NCI-H1694 treated with DMSO at 0.1 percent for 48 hours (cell line): ENCODE results near the gene MEIS3.

ENCODE experiments used
- DNase-seq: peaks from one replicate; lab custom pipeline; 2025; lab: John Stamatoyannopoulos, UW

The MEIS3 gene

GRCh38 chr19:47419030-47419783 is at the start of gene MEIS3:
MEIS3 (minus strand) TSS chr19:47419527; CDS start chr19:47419081, 446 bp downstream.
- no peak for DNase-seq

- DNase-seq = no peak
Observed at GRCh38 chr19:47467914-47468313, 48.6 kb upstream of the MEIS3 start.

GRCh38 chr19:47465957-47466356 is 46.6 kb upstream of the MEIS3 start:
- no peak for DNase-seq

- no peak for DNase-seq
Observed at GRCh38 chr19:47464675-47465419, 45.5 kb upstream of the MEIS3 start.

- no peak for DNase-seq
Observed at GRCh38 chr19:47461876-47462275, 42.5 kb upstream of the MEIS3 start.

GRCh38 chr19:47459477-47459876 is 40.1 kb upstream of the MEIS3 start:
- DNase-seq = no peak

- DNase-seq = no peak
Observed at GRCh38 chr19:47458672-47459071, 39.3 kb upstream of the MEIS3 start.

- no peak for DNase-seq
Observed at GRCh38 chr19:47456721-47457474, 37.6 kb upstream of the MEIS3 start.

- DNase-seq = no peak
Observed at GRCh38 chr19:47450478-47450877, 31.2 kb upstream of the MEIS3 start.

- DNase-seq = no peak
Observed at GRCh38 chr19:47448360-47448727, 29.0 kb upstream of the MEIS3 start.

- DNase-seq = no peak
Observed at GRCh38 chr19:47447470-47448359, 28.4 kb upstream of the MEIS3 start.

- DNase-seq = no peak
Observed at GRCh38 chr19:47446534-47447469, 27.5 kb upstream of the MEIS3 start.

GRCh38 chr19:47445937-47446402 is 26.6 kb upstream of the MEIS3 start:
- peak; percentile 47 for DNase-seq

- peak; percentile 84 for DNase-seq
Observed at GRCh38 chr19:47445527-47445926, 26.2 kb upstream of the MEIS3 start.

GRCh38 chr19:47444388-47444821 is 25.1 kb upstream of the MEIS3 start:
- no peak for DNase-seq

- DNase-seq = no peak
Observed at GRCh38 chr19:47443331-47443730, 24.0 kb upstream of the MEIS3 start.

GRCh38 chr19:47438793-47439220 is 19.5 kb upstream of the MEIS3 start:
- DNase-seq = no peak

GRCh38 chr19:47437500-47437899 is 18.2 kb upstream of the MEIS3 start:
- no peak for DNase-seq

- DNase-seq = peak; percentile 66
Observed at GRCh38 chr19:47436712-47437401, 17.5 kb upstream of the MEIS3 start.
